PC-3 (cell line): ENCODE results near the gene PPP1R12B.
"Not testable (repeated sequence)": the region's sequence is repeated elsewhere in the genome, so short reads cannot be mapped to it uniquely, and the experiment has no call there.

Experiments used
- EZH2 ChIP-seq: fragments of 300-600 bp; sonication (generic); IDR thresholded peaks from one replicate; pipeline ENCODE4 v1.6.1; 2017; ENCODE audit warnings: antibody characterized with exemption, mild to moderate bottlenecking, low read length; ENCODE audit not compliant: unreplicated experiment
- EZH2phosphoT487 ChIP-seq: fragments of 300-600 bp; sonication (generic); IDR thresholded peaks from 2 replicates; pipeline ENCODE4 v1.6.1; 2018; ENCODE audit warnings: mild to moderate bottlenecking, antibody characterized with exemption, low read length, borderline replicate concordance
- TF ChIP-seq, protein P1 (sequence below): fragments of 300-600 bp; sonication (generic); conservative IDR thresholded peaks from 2 replicates; pipeline ENCODE4 v1.5.1; 2017; ENCODE audit warnings: antibody characterized with exemption, low read depth, mild to moderate bottlenecking, low read length

DNA sequence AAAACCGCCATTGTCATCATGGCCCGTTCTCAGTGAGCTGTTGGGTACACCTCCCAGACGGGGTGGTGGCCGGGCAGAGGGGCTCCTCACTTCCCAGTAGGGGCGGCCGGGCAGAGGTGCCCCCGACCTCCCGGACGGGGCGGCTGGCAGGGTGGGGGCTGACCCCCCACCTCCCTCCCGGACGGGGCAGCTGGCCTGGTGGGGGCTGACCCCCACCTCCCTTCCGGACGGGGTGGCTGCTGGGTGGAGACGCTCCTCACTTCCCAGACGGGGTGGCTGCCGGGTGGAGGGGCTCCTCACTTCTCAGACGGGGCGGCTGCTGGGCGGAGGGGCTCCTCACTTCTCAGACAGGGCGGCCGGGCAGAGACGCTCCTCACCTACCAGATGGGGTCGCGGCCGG is 103.1 kb downstream of the PPP1R12B start:
- not testable (repeated sequence) for TF ChIP-seq EZH2phosphoT487, EZH2
- TF ChIP-seq, protein P1, sequence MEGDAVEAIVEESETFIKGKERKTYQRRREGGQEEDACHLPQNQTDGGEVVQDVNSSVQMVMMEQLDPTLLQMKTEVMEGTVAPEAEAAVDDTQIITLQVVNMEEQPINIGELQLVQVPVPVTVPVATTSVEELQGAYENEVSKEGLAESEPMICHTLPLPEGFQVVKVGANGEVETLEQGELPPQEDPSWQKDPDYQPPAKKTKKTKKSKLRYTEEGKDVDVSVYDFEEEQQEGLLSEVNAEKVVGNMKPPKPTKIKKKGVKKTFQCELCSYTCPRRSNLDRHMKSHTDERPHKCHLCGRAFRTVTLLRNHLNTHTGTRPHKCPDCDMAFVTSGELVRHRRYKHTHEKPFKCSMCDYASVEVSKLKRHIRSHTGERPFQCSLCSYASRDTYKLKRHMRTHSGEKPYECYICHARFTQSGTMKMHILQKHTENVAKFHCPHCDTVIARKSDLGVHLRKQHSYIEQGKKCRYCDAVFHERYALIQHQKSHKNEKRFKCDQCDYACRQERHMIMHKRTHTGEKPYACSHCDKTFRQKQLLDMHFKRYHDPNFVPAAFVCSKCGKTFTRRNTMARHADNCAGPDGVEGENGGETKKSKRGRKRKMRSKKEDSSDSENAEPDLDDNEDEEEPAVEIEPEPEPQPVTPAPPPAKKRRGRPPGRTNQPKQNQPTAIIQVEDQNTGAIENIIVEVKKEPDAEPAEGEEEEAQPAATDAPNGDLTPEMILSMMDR = not testable (repeated sequence)
